Neuronal stem cell (in vitro differentiated cells): ENCODE data around the gene HBM. TPM values are rescaled to one million over a fixed set of nuclear protein-coding genes. Genes with fewer than 3 reads are reported as not detected.
A peak's percentile ranks its signal among the peaks of the same experiment; 100 is the strongest.

Experiments
- DNase-seq: peaks from one replicate; pipeline ENCODE4 v3.0.0-alpha.2; 2013; ENCODE audit warnings: low spot score
- H2AFZ ChIP-seq: one replicate; pipeline ENCODE4 v1.6.1; 2013; ENCODE audit warnings: mild to moderate bottlenecking, low read length, inconsistent platforms
- H2AK5ac ChIP-seq: 2 replicates; pipeline ENCODE4 v1.6.1; 2013; ENCODE audit warnings: low read depth, mild to moderate bottlenecking, inconsistent platforms, low read length, moderate library complexity, mixed read lengths
- H2BK120ac ChIP-seq: 2 replicates; pipeline ENCODE4 v1.6.1; 2013; ENCODE audit warnings: low read depth, mild to moderate bottlenecking, inconsistent platforms, low read length, moderate library complexity, mixed read lengths
- H2BK12ac ChIP-seq: one replicate; pipeline ENCODE4 v1.6.1; 2013; ENCODE audit warnings: low read length, inconsistent platforms
- H2BK15ac ChIP-seq: 2 replicates; pipeline ENCODE4 v1.6.1; 2013; ENCODE audit warnings: mild to moderate bottlenecking, low read length, inconsistent platforms, mixed read lengths
- H2BK5ac ChIP-seq: one replicate; pipeline ENCODE4 v1.6.1; 2013; ENCODE audit warnings: inconsistent platforms, mild to moderate bottlenecking, low read length, moderate library complexity
- H3K14ac ChIP-seq: one replicate; pipeline ENCODE4 v1.6.1; 2013; ENCODE audit warnings: low read length, inconsistent platforms
- H3K18ac ChIP-seq: 2 replicates; pipeline ENCODE4 v1.6.1; 2013; ENCODE audit warnings: low read length, inconsistent platforms
- H3K23ac ChIP-seq: 2 replicates; pipeline ENCODE4 v1.6.1; 2013; ENCODE audit warnings: low read depth, mild to moderate bottlenecking, mixed read lengths, low read length, inconsistent platforms; ENCODE audit not compliant: poor library complexity
- H3K27ac ChIP-seq: replicated peaks from 3 replicates; pipeline ENCODE4 v1.5.1; 2013; ENCODE audit warnings: low read length, inconsistent platforms
- H3K27me3 ChIP-seq, 3 experiments: 2 replicates each; pipeline ENCODE4 v1.6.1; 2013; ENCODE audit warnings: low read length in 3 of 3, mild to moderate bottlenecking in 2 of 3, inconsistent platforms in 1 of 3, low read depth in 1 of 3, mixed read lengths in 1 of 3, moderate library complexity in 1 of 3; ENCODE audit not compliant: control insufficient read depth in 3 of 3, insufficient read depth in 3 of 3
- H3K36me3 ChIP-seq, 2 donors: replicated peaks in 1 of 2; 2 replicates each; pipeline ENCODE4 v1.6.1; 2013; ENCODE audit warnings: low read length in 2 of 2; ENCODE audit not compliant: control insufficient read depth in 2 of 2, insufficient read depth in 2 of 2
- H3K4ac ChIP-seq: 2 replicates; pipeline ENCODE4 v1.6.1; 2013; ENCODE audit warnings: inconsistent platforms, mild to moderate bottlenecking, low read length, moderate library complexity
- H3K4me1 ChIP-seq, 2 donors: 1 replicate in 1 of 2; 2 replicates in 1 of 2; pipeline ENCODE4 v1.6.1; 2013; ENCODE audit warnings: low read length in 2 of 2, low read depth in 1 of 2; ENCODE audit not compliant: control insufficient read depth in 2 of 2, insufficient read depth in 1 of 2
- H3K4me2 ChIP-seq: one replicate; pipeline ENCODE4 v1.6.1; 2013; ENCODE audit warnings: mild to moderate bottlenecking, low read length, inconsistent platforms; ENCODE audit not compliant: insufficient read depth, poor library complexity, severe bottlenecking
- H3K4me3 ChIP-seq, 2 donors: 2 replicates each; pipeline ENCODE4 v1.5.1; 2013; ENCODE audit warnings: low read length in 2 of 2, mild to moderate bottlenecking in 2 of 2, inconsistent platforms in 1 of 2, moderate library complexity in 1 of 2
- H3K79me1 ChIP-seq: one replicate; pipeline ENCODE4 v1.6.1; 2013; ENCODE audit warnings: low read depth, mild to moderate bottlenecking, inconsistent platforms, low read length, moderate library complexity
- H3K9ac ChIP-seq: one replicate; pipeline ENCODE4 v1.6.1; 2013; ENCODE audit warnings: mild to moderate bottlenecking, low read depth, low read length, inconsistent platforms; ENCODE audit not compliant: poor library complexity
- H3K9me3 ChIP-seq, 2 donors: replicated peaks in 1 of 2; 2 replicates each; pipeline versions ENCODE3 to v1.6.1; 2013; ENCODE audit warnings: low read length in 2 of 2, mild to moderate bottlenecking in 2 of 2, inconsistent platforms in 1 of 2, low read depth in 1 of 2, mixed read lengths in 1 of 2, moderate library complexity in 1 of 2; ENCODE audit not compliant: control insufficient read depth in 2 of 2, insufficient read depth in 1 of 2
- H4K8ac ChIP-seq: one replicate; pipeline ENCODE4 v1.6.1; 2013; ENCODE audit warnings: low read depth, mild to moderate bottlenecking, inconsistent platforms, low read length, moderate library complexity
- H4K91ac ChIP-seq: one replicate; pipeline ENCODE4 v1.6.1; 2013; ENCODE audit warnings: low read length, low read depth, mild to moderate bottlenecking, inconsistent platforms; ENCODE audit not compliant: poor library complexity
- WGBS, 2 donors: extraction: QIAGEN DNeasy Blood & Tissue Kit; methylation state at CpG; one replicate each; pipeline ENCODE4 v1.1.7; 2013; ENCODE audit warnings: missing lambda C conversion rate in 2 of 2, mixed read lengths in 1 of 2; ENCODE audit not compliant: insufficient read length in 2 of 2, insufficient replicate concordance in 1 of 2; ENCODE audit errors: extremely low coverage in 2 of 2; 5-methylcytosine and 5-hydroxymethylcytosine counted together
- polyA plus RNA-seq, 2 experiments: library from polyadenylated mRNA; stranded (reverse); fragments of 200-250 nt; gene quantifications; one replicate each; pipeline ENCODE4 v1.2.3, GENCODE V29; 2013

The HBM gene, protein sequence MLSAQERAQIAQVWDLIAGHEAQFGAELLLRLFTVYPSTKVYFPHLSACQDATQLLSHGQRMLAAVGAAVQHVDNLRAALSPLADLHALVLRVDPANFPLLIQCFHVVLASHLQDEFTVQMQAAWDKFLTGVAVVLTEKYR
- not detected for polyA plus RNA-seq (2013, experiment 1 of 2)
- polyA plus RNA-seq (2013, experiment 2 of 2), result not detected

DNA sequence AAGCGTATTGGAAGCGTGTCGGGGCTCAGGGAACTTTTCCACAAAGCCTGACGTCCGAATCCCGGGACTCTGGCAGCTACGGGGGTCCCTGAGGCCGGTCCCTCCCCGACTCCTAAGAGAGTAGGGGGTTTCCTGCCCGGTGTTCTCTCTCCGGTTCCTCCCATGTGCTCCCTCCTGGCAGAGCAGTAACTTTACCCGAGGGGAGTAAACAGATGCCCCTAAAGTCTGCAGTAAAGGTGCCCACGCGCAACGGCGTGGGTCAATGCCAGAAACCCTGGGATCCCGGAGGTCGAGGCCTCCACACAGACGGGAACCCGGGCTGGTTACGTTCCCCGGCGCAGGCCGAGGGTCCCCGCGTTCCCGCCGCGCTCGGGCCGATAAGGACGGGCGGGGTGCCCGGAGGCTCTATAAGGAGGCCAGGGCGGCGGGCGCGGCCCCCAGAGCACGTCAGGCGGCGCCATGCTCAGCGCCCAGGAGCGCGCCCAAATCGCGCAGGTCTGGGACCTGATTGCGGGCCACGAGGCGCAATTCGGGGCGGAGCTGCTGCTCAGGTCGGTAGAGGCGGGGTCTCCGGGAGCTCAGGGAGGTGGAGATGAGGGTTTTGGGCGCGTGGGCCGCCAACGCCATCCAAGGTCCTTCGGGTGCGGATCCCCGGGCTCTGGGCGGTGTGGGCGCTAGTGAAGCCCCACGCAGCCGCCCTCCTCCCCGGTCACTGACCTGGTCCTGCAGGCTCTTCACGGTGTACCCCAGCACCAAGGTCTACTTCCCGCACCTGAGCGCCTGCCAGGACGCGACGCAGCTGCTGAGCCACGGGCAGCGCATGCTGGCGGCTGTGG lies at the start of gene HBM:
Gene HBM, plus strand, starts transcription at position 440 of the 836 bp plus-strand sequence. Its CDS starts 20 bp downstream, at position 460.
- no peaks in the 10 kb centered on the region for H3K79me1 ChIP-seq

DNA sequence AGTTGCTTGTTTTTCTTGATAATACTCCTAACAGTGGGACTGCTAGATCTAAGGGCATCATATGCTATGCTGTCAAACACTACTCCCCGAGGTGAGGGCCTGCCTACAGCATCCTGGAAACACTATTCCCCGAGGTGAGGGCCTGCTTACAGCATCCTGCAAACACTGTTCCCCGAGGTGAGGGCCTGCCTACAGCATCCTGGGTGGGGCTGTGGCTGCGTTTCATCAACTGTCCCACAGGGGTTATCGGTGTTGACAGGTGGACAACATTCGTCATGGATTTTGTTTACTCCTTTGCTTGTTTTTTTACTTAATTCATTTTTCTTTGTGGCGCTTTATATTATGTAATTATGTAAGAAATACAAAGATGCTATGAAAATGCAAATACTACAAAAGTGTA lies 49.8 kb upstream of the HBM start:
- Histone ChIP-seq H3K23ac (no peak overlapping the region), H2AFZ (no peak overlapping the region), H2BK120ac (no peak overlapping the region), H3K27ac (no peak overlapping the region), H3K4ac (no peak overlapping the region), H3K9ac (no peak overlapping the region), H3K14ac (no peak overlapping the region), H2BK12ac (no peak overlapping the region), H2BK15ac (no peak overlapping the region), H2AK5ac (no peak overlapping the region), H3K18ac (no peak overlapping the region), H3K79me1 (peaks cover 2% of the 10 kb centered on the region), H3K36me3 (peaks cover 2 to 22% of the 10 kb centered on the region in 2 donors), H3K9me3 (no peaks in the 10 kb centered on the region), H4K91ac (no peak overlapping the region), H3K4me1 (peaks cover 0 to 8% of the 10 kb centered on the region in 2 donors), H3K4me2 (no peak overlapping the region), H4K8ac (no peak overlapping the region), H2BK5ac (no peak overlapping the region), H3K27me3 (no peaks in the 10 kb centered on the region), H3K4me3 (no peak overlapping the region)
- DNase-seq, result no peak
- no CpG with 5 or more reads among the region's 7 CpGs for WGBS, 2 donors

More for the DNA sequence above, at the start of gene HBM:
- no peak within 1 kb of the TSS for H2BK120ac ChIP-seq
- peak within 1 kb of the TSS; percentile 56 for H2AK5ac ChIP-seq
- H2BK5ac ChIP-seq, result no peak within 1 kb of the TSS
- H4K91ac ChIP-seq, result no peak within 1 kb of the TSS
- H3K4ac ChIP-seq, result no peak within 1 kb of the TSS
- peak within 1 kb of the TSS; percentile 71 for H3K14ac ChIP-seq
- no peaks in the 10 kb centered on the region for H3K9me3 ChIP-seq
- no peak within 1 kb of the TSS for H3K9ac ChIP-seq
- DNase-seq, result no peak
- H3K36me3 ChIP-seq, result no peaks in the 10 kb centered on the region
- WGBS, 2 donors, result no CpG with 5 or more reads among the region's 75 CpGs
- H3K4me1 ChIP-seq, result peaks cover 0 to 13% of the 10 kb centered on the region in 2 donors
- peak within 1 kb of the TSS; percentile 22 for H2BK12ac ChIP-seq
- H4K8ac ChIP-seq, result no peak within 1 kb of the TSS
- peak within 1 kb of the TSS; percentile 76 for H3K18ac ChIP-seq
- H3K27me3 ChIP-seq, result peaks cover 32 to 77% (median 63%) of the 10 kb centered on the region in 3 experiments
- H3K4me2 ChIP-seq, result peak within 1 kb of the TSS; percentile 25
- H2BK15ac ChIP-seq, result no peak within 1 kb of the TSS
- H2AFZ ChIP-seq, result peak within 1 kb of the TSS; percentile 79
- H3K27ac ChIP-seq, result no peak within 1 kb of the TSS
- peak within 1 kb of the TSS in 1 of 2 donors; percentile 60 for H3K4me3 ChIP-seq
- peak within 1 kb of the TSS; percentile 43 for H3K23ac ChIP-seq

DNA sequence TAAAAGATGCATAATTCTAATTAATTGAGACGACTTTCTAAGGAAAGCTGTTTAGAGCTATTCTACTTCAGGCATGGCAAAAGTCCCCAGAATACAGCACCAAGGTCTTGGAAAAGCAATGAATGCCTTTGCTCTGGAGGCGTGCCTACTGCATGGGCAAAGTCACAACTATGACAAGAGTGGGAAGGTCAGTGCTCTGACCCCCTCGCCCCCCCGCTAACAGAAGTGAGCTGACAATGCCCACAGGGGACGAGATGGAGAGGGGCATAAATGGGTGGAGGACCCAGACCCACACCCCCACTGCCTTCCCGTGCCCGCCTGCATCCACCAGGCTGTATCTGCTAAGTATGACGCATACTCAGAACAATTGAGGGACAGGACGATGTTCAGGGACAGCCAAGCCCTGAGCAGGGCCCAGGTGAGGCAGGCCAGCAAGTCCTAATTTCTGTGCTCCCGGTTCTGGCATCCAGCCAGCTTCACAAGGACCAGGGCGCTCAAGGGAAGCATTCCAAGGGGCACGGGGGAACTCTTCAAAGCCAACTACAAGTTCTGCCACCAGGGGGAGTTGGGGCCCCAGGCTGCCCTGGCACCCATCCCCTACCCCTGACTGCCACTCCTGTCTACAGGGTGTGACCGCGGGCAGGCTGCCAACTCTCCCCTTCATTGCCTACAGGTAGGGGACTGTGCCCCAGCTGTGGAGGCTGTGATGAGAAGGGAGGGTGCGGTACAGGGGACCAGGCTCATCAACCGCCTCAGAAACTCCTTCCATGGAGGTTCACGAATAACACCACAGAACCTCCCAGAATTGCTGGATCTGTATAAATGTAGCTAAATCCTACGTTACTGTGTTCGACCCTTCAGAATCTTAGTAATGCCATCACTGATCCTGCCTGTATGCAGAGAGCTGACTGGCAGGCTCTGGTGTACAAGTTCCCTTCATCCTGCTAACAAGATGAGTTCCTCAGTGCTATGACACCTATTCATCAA lies 48.1 kb upstream of the HBM start:
- Histone ChIP-seq H2BK12ac (no peak overlapping the region), H3K27me3 (no peaks in the 10 kb centered on the region), H3K4me1 (peaks cover 0 to 8% of the 10 kb centered on the region in 2 donors), H4K8ac (no peak overlapping the region), H2BK15ac (no peak overlapping the region), H3K18ac (peak overlapping the region; percentile 67), H2BK120ac (no peak overlapping the region), H3K4me2 (no peak overlapping the region), H3K79me1 (peaks cover 4% of the 10 kb centered on the region), H3K14ac (no peak overlapping the region), H4K91ac (no peak overlapping the region), H3K9ac (no peak overlapping the region), H3K23ac (peak overlapping the region; percentile 29), H3K9me3 (no peaks in the 10 kb centered on the region), H2BK5ac (no peak overlapping the region), H3K4me3 (no peak overlapping the region), H3K36me3 (peaks cover 0 to 10% of the 10 kb centered on the region in 2 donors), H2AK5ac (no peak overlapping the region), H3K4ac (no peak overlapping the region), H2AFZ (no peak overlapping the region), H3K27ac (no peak overlapping the region)
- no CpG with 5 or more reads among the region's 19 CpGs for WGBS, 2 donors
- DNase-seq, result peak; percentile 33
